ENCODE data around the gene MRPL47.
"Not testable (repeated sequence)": the region's sequence is repeated elsewhere in the genome, so short reads cannot be mapped to it uniquely, and the experiment has no call there.

MRPL47 gene

DNA sequence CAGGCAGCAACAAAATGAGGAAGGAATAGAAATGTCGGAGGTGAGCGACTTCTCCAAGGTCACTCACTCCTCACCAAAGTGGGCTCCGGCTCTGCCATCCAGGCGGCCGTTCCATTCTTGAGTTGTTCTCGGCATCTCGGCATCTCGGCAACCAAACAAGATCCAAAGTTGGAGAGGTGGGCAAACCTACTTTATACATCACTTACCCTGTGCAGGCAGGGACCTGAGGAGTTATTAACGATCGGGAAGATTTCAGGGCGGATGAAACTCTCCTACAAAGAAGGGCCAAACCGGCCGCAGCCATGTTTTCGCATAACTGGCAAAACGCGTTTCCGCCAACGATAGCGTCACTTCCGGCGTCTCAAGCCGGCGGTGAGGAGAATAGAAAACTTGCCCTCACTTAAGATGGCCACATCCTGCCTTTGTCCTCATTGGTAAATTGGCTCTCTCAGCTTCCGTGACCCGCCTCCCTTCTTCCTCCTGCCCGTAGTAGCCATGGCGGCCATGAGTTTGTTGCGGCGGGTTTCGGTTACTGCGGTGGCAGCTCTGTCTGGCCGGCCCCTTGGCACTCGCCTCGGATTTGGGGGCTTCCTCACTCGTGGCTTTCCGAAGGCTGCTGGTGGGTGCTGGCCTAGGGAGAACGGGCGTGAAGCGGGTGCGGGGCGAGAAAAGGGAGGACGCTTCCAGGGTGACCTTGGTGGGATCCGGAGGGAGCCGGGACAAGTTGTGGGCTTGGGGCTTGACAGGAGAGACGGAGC is at the start of gene MRPL47, which contains the start of gene NDUFB5:
MRPL47 (minus strand) TSS at position 318 of the 758 bp plus-strand sequence; CDS start at position 304, 14 bp downstream.
NDUFB5 (plus strand) TSS at position 474 of the 758 bp plus-strand sequence; CDS start at position 496, 22 bp downstream.
- FAIRE-seq (peak; percentile 93), DNase-seq (ENCODE audit: insufficient read length, low spot score) (peak; percentile 92)

DNA sequence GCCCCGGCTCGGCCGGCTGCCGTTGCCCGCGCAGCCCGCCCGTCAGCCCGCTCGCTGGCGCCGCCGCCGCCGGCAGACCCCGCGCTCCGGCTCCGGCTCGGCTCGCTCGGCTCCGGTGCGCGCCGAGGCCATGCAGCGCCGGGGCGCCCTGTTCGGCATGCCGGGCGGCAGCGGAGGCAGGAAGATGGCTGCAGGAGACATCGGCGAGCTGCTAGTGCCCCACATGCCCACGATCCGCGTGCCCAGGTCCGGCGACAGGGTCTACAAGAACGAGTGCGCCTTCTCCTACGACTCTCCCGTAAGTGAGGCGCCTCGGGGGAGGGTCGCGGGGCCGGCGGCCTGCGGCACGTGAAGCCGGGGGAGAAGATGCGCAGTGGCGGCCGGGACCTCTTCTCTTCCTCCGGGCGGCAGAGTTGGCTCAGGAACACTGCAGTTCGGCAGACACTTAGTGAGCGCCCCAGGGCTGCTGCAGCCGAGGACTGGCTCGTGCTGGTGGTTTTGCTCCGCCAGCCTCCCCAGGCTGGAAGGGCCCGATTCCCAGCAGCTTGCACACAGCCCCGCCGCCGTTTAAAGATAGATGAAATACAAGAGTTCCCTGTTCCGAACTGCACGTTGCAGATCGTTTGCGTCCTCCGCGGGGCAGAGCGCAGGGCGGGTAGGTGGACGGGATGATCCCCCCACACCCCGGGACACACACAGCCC is 48.8 kb upstream of the MRPL47 start:
- FAIRE-seq = no peak

DNA sequence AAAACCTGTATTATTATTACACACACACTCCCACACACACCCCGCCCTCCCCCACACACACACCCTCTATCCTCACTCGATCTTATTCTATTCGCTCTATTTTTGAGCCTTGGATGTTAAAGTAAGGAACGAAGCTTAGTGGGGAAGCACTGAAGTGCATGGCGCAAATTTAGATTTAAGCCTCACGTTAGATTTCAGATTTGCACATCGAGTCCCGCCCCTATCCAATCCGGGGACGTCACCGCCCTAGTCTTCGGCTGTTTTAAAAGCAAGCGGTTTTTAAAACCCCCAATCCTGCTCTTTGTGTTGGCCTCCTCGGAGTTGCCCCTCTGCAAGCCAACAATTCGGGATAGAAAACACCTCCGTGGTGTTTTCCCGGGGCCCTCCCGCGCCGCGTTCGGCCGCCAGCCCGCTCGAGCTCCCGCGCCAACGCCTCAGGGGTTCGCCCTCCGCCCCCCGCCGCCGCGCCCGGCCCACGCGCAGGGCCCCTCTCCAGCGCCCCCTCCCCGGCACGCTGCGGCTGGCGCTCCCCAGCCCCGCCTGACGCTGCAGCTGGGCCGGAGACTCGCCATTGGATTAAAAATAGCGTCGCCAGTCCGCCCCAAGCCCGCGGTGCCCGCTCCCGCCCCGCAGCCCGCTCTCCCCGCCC is 48.1 kb upstream of the MRPL47 start, which contains the start of gene USP13:
USP13 (plus strand) TSS at position 594 of the 649 bp plus-strand sequence. CDS start 186 bp downstream, outside the sequence.
- DNase-seq (ENCODE audit: insufficient read length, low spot score) (peak; percentile 47), FAIRE-seq (no peak)

More for the DNA sequence above, 48.8 kb upstream of the MRPL47 start:
- DNase-seq (ENCODE audit: insufficient read length, low spot score) = peak; percentile 43

- FAIRE-seq = no peak
- no peak for DNase-seq (ENCODE audit: insufficient read length, low spot score)
Measured at GRCh38 chr3:179651687-179652446, 47.4 kb upstream of the MRPL47 start.

GRCh38 chr3:179646177-179646576 is 41.7 kb upstream of the MRPL47 start:
- DNase-seq (ENCODE audit: insufficient read length, low spot score) = no peak
- no peak for FAIRE-seq

DNA sequence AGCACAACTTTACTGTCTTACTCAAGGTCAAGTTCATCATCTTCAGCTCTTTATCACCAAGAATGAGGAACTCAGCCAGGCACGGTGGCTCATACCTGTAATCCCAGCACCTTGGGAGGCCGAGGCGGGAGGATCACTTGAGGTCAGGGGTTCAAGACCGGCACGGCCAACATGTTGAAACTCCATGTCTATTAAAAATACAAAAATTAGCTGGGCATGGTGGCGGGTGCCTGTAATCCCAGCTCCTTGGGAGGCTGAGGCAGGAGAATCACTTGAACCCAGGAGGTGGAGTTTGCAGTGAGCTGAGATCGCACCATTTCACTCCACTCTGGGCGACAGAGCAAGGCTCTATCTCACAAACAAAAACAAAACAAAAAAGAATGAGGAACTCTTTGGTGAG is 39.4 kb upstream of the MRPL47 start:
- DNase-seq (ENCODE audit: insufficient read length, low spot score); FAIRE-seq: not testable (repeated sequence)

DNA sequence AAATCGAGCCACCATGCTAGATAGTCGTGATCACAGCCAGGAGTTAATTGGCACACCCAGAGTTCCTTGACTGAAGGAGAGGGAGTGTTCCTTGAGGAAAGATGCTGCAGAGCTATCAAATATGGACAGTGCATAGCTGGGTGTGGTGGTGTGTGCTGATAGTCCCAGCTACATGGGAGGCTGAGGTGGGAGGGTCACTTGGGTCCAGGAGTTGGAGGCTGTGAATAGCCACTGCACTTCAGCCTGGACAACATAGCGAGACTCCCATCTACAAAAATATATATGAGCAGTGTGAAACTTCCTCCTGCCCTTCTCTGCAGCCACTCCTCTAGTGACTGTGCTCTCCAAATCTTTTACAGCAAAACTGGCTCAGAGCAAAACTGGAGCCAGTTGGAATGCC is 38.4 kb upstream of the MRPL47 start:
- no peak for FAIRE-seq
- no peak for DNase-seq (ENCODE audit: insufficient read length, low spot score)

DNA sequence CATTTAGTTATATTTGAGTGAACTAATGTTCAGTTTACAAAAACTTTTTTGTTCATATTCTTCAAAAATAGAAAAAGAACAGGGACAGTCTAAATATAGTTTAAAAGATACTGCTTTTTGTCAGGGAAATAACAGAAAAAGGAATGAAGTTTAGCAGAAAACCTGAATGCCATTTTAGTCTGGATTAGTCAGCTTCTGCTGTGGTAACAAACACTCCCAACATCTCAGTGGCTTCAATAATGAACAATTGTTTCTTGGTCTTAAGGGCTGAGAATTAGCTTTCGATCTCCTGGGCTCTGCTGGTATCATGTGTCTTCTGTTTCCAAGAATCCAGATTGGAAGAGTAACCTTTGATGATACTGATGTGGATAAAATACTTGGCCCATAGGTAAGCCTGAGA is 36.0 kb upstream of the MRPL47 start:
- FAIRE-seq = no peak

GRCh38 chr3:179630753-179631451 is 26.5 kb upstream of the MRPL47 start:
- FAIRE-seq (no peak), DNase-seq (ENCODE audit: insufficient read length, low spot score) (no peak)

More for the DNA sequence above, 36.0 kb upstream of the MRPL47 start:
- no peak for DNase-seq (ENCODE audit: insufficient read length, low spot score)

- FAIRE-seq (no peak), DNase-seq (ENCODE audit: insufficient read length, low spot score) (no peak)
Measured at GRCh38 chr3:179624451-179624850, 20.0 kb upstream of the MRPL47 start.

DNA sequence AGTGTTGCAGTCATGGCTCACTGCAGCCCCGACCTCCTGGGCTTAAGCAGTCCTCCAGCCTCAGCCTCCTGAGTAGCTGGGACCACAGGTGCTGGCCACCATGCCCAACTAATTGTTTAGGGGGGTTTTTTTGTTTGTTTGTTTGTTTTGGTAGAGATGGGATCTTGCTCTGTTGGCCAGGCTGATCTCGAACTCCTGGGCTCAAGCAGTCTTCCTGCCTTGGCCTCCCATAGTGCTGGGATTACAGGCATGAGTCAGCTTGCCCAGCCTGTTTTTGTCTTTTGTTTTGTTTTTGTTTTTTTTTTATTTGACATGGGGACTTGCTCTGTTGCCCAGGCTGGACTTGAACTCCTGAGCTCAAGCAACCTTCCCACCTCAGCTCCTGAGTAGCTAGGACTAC is 17.6 kb upstream of the MRPL47 start:
- no peak for FAIRE-seq
- DNase-seq (ENCODE audit: insufficient read length, low spot score) = no peak

DNA sequence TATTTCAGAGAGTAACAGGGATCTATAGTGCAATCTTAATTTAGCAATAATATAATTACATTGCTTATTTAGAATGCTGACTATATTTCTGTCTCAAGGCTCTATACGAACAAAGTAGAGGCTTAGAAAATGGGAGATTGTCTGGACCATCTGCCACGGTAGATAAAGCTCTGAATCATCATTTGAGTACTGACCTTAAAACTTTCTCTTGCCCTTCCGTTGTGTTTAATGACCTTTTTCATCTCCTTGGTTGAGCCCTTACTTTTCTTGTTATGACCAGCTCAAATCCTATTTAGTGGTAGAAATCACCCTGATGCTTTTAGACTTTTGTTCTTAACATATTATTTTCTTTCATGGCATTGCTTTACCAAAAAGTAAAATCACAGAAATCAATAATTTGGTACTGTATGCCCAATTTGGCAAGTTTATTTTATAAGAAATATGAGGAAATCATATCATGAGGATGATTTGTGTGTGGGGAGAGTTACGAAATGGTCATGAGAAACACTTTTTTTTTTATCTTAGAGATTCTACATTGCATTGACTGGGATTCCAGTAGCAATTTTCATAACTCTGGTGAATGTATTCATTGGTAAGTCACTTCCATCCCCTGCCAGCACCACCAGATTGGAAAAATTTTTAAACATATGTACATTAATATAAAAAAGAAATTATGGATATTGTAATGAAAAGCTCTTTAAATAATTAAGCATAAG is 11.2 kb upstream of the MRPL47 start:
- FAIRE-seq (no peak), DNase-seq (ENCODE audit: insufficient read length, low spot score) (no peak)

- FAIRE-seq (no peak), DNase-seq (ENCODE audit: insufficient read length, low spot score) (peak; percentile 22)
Measured at GRCh38 chr3:179613807-179614206, 9.4 kb upstream of the MRPL47 start.

GRCh38 chr3:179610066-179610465 is 5.6 kb upstream of the MRPL47 start:
- DNase-seq (ENCODE audit: insufficient read length, low spot score) = no peak
- no peak for FAIRE-seq

GRCh38 chr3:179608931-179609720 is 4.7 kb upstream of the MRPL47 start:
- no peak for DNase-seq (ENCODE audit: insufficient read length, low spot score)
- FAIRE-seq = no peak

DNA sequence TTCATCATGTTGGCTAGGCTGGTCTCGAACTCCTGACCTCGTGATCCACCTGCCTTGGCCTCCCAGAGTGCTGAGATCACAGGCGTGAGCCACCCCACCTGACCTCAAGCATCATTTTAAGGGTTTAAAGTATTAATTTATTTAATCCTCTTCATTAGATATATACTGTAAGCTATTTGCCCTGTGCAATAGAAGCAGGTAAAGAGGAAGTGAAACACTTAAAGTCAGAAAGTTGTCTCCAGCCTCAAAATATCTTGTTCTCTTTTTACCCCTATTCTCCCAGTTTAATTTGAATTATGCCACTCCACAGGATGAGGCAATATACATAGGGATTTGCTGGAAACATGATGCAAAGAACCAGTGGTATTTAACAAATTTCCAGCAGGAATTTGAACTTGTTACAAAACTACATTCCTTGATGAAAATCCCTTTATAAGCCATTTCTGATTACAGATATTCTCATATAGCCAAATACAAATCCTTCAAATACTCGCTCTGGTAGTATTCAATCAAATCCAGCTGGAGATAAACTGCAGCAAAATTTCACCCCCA is 2.2 kb upstream of the MRPL47 start:
- FAIRE-seq (no peak), DNase-seq (ENCODE audit: insufficient read length, low spot score) (no peak)

- no peak for FAIRE-seq
Measured at GRCh38 chr3:179603831-179604230, 607 bp downstream of the MRPL47 start.

DNA sequence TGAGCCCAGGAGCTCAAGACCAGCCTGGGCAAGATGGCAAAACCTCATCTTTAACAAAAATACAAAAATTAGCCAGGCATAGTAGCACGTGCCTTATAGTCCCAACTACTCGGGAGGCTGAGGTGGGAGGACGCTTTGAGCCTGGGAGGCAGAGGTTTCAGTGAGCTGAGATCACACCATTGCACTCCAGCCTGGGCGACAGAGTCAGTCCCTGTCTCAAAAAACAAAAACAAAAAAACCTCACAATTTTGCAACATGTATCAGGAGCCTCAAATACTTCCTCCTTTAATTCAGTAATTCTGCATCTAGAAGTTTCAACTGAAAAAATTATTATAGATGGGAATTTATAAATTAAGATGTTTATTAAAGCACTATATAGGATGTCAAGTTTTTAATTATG is 1.1 kb downstream of the MRPL47 start:
- no peak for FAIRE-seq
- DNase-seq (ENCODE audit: insufficient read length, low spot score) = no peak

More at GRCh38 chr3:179603831-179604230, 607 bp downstream of the MRPL47 start:
- DNase-seq (ENCODE audit: insufficient read length, low spot score) = no peak

Data from HTR-8/SVneo (cell line).